ENCODE measurements around the gene ZFYVE28. TPM values are rescaled to one million over a fixed set of nuclear protein-coding genes. Genes with fewer than 3 reads are reported as not detected.

The ZFYVE28 gene
- total and polyA plus RNA-seq, 2 donors (not counting 1 experiment from before 2014, with no cell fraction given): 5.8 to 12.1 TPM

DNA sequence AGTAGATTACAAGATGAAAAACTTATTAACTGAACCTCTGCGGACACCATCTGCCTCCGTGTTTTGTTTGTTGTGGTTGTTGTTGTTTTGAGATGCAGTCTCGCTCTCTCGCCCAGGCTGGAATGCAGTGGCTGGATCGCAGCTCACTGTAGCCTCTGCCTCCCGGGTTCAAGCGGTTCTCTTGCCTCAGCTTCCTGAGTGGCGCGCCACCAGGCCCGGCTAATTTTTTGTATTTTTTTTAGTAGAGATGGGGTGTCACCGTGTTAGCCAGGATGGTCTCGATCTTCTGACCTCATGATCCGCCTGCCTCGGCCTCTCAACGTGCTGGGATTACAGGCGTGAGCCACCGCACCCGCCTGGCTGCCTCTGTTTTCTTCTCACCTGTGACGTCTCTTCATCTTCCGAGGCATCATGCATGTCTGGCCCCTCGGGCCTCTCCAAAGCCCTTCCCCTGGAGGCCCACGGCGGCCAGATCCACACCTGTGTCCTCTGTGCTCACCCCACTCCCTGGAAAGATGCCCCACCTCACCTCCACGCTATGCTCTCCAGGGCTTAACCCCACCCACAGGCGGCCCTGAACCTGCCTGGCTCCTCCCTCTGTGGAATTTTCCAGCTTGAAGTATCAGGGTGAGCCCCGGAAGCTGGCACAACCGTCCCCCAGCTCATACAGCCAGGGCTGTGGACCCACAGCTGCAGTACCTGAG is 79.5 kb downstream of the ZFYVE28 start:
- DNase-seq: no peak
- H3K4me2 ChIP-seq (replicated peaks; ENCODE audit: low read depth, low read length, poor library complexity, severe bottlenecking): no peak overlapping the region
- no peak overlapping the region for H3K4me3 Mint-ChIP-seq
- H4K20me1 ChIP-seq (ENCODE audit: control insufficient read depth, insufficient read depth, low read length, poor library complexity, severe bottlenecking): no peaks in the 10 kb centered on the region
- peaks cover 0 to 18% (median 1%) of the 10 kb centered on the region in 4 experiments for H3K27me3 ChIP-seq (replicated peaks in 1 of 4; ENCODE audit: control extremely low read depth in 1 of 4, control insufficient read depth in 3 of 4, insufficient read depth in 4 of 4, low read length in 3 of 4)
- TF ChIP-seq, protein P1, sequence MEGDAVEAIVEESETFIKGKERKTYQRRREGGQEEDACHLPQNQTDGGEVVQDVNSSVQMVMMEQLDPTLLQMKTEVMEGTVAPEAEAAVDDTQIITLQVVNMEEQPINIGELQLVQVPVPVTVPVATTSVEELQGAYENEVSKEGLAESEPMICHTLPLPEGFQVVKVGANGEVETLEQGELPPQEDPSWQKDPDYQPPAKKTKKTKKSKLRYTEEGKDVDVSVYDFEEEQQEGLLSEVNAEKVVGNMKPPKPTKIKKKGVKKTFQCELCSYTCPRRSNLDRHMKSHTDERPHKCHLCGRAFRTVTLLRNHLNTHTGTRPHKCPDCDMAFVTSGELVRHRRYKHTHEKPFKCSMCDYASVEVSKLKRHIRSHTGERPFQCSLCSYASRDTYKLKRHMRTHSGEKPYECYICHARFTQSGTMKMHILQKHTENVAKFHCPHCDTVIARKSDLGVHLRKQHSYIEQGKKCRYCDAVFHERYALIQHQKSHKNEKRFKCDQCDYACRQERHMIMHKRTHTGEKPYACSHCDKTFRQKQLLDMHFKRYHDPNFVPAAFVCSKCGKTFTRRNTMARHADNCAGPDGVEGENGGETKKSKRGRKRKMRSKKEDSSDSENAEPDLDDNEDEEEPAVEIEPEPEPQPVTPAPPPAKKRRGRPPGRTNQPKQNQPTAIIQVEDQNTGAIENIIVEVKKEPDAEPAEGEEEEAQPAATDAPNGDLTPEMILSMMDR (IDR thresholded peaks at IDR 0.05): no peak
- no peak for TF ChIP-seq EZH2 (IDR thresholded peaks at IDR 0.05; ENCODE audit: borderline replicate concordance, insufficient read depth, low read depth, low read length, poor library complexity, severe bottlenecking)
- CTCF ChIA-PET: interaction anchor here (1.3 kb wide), 1 partner anchor 13 kb away, joined by 3 read pairs; no protein-coding TSS in a partner anchor
- H3K27ac Mint-ChIP-seq: no peak overlapping the region
- POLR2A ChIA-PET: no interaction called here
- no peaks in the 10 kb centered on the region for H3K79me2 ChIP-seq (ENCODE audit: control insufficient read depth, insufficient read depth, low read length)
- no peaks in the 10 kb centered on the region for H3K9me3 ChIP-seq (ENCODE audit: control extremely low read depth in 1 of 3, control insufficient read depth in 2 of 3, insufficient read depth in 1 of 3, low read length in 2 of 3)
- no peak for ATAC-seq (ENCODE audit: low read depth)
- peaks cover 8% of the 10 kb centered on the region for H3K4me1 Mint-ChIP-seq
- H3K4me1 ChIP-seq (ENCODE audit: control insufficient read depth in 2 of 2, insufficient read depth in 2 of 2, low read length in 2 of 2): peaks cover 5 to 6% of the 10 kb centered on the region in 2 donors
- 94% methylated on average over 27 of the region's 27 CpGs for WGBS (ENCODE audit: insufficient coverage)
- no peak overlapping the region for H2AFZ ChIP-seq (ENCODE audit: insufficient read depth, low read depth, low read length, poor library complexity, severe bottlenecking)
- no peak overlapping the region for H3K4me3 ChIP-seq (ENCODE audit: control extremely low read depth in 1 of 5, extremely low read depth in 1 of 5, insufficient read depth in 1 of 5, low read depth in 2 of 5, low read length in 4 of 5)
- no peak overlapping the region for H3K9ac ChIP-seq (ENCODE audit: low read length)
- no peaks in the 10 kb centered on the region for H3K36me3 ChIP-seq (replicated peaks in 1 of 2; ENCODE audit: control extremely low read depth in 1 of 2, control insufficient read depth in 1 of 2, extremely low read depth in 1 of 2, insufficient read depth in 2 of 2, low read length in 1 of 2)
- peaks cover 6% of the 10 kb centered on the region for H3K27me3 Mint-ChIP-seq
- H3K9me3 Mint-ChIP-seq (ENCODE audit: insufficient read depth): no peaks in the 10 kb centered on the region
- intact Hi-C loops (cut with micrococcal nuclease): no loop called here
- no peak overlapping the region for H3K27ac ChIP-seq (ENCODE audit: low read length in 2 of 2)

DNA sequence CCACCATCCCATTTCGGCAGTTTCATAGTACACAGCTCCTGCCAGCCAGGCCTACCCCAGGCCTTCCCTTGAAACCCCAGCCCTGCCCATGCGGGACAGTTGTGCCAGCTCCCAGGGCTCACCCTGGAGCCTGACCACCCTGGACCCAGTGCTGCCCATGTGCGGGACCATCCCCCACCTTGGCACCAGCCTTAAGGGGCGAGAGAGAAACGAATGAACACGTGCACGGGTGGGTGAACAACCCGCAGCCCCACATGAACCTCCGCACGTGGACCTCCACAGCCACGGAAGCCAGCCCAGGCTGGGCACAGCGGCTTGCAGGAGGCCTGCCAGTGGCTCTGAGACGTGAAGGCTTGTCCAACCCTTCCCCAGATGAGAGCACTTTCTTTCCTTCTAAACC is 80.5 kb downstream of the ZFYVE28 start:
- POLR2A ChIA-PET: no interaction called here
- Mint-ChIP-seq H3K27ac (no peak overlapping the region), H3K4me3 (no peak overlapping the region), H3K9me3 (ENCODE audit: insufficient read depth) (no peaks in the 10 kb centered on the region), H3K27me3 (peaks cover 5% of the 10 kb centered on the region), H3K4me1 (peaks cover 15% of the 10 kb centered on the region)
- TF ChIP-seq, protein P1 (IDR thresholded peaks at IDR 0.05): no peak
- no peak for TF ChIP-seq EZH2 (IDR thresholded peaks at IDR 0.05; ENCODE audit: borderline replicate concordance, insufficient read depth, low read depth, low read length, poor library complexity, severe bottlenecking)
- Histone ChIP-seq H3K4me1 (ENCODE audit: control insufficient read depth in 2 of 2, insufficient read depth in 2 of 2, low read length in 2 of 2) (peaks cover 12 to 14% of the 10 kb centered on the region in 2 donors), H3K79me2 (ENCODE audit: control insufficient read depth, insufficient read depth, low read length) (no peaks in the 10 kb centered on the region), H4K20me1 (ENCODE audit: control insufficient read depth, insufficient read depth, low read length, poor library complexity, severe bottlenecking) (no peaks in the 10 kb centered on the region), H3K36me3 (replicated peaks in 1 of 2; ENCODE audit: control extremely low read depth in 1 of 2, control insufficient read depth in 1 of 2, extremely low read depth in 1 of 2, insufficient read depth in 2 of 2, low read length in 1 of 2) (no peaks in the 10 kb centered on the region), H3K4me2 (replicated peaks; ENCODE audit: low read depth, low read length, poor library complexity, severe bottlenecking) (no peak overlapping the region), H3K9me3 (ENCODE audit: control extremely low read depth in 1 of 3, control insufficient read depth in 2 of 3, insufficient read depth in 1 of 3, low read length in 2 of 3) (no peaks in the 10 kb centered on the region), H3K9ac (ENCODE audit: low read length) (no peak overlapping the region), H3K27ac (ENCODE audit: low read length in 2 of 2) (no peak overlapping the region), H3K4me3 (ENCODE audit: control extremely low read depth in 1 of 5, extremely low read depth in 1 of 5, insufficient read depth in 1 of 5, low read depth in 2 of 5, low read length in 4 of 5) (no peak overlapping the region), H2AFZ (ENCODE audit: insufficient read depth, low read depth, low read length, poor library complexity, severe bottlenecking) (no peak overlapping the region), H3K27me3 (replicated peaks in 1 of 4; ENCODE audit: control extremely low read depth in 1 of 4, control insufficient read depth in 3 of 4, insufficient read depth in 4 of 4, low read length in 3 of 4) (peaks cover 0 to 18% (median 0%) of the 10 kb centered on the region in 4 experiments)
- DNase-seq: no peak
- no peak for ATAC-seq (ENCODE audit: low read depth)
- WGBS (ENCODE audit: insufficient coverage): 92% methylated on average over 13 of the region's 13 CpGs
- intact Hi-C loops (cut with micrococcal nuclease): no loop called here
- CTCF ChIA-PET: interaction anchor here (0.6 kb wide), 2 partner anchors 67 to 128 kb away, joined by 3 to 4 read pairs; no protein-coding TSS in a partner anchor

All from B cell (primary cell).